ENCODE measurements around the gene ADGRG6. TPM values are rescaled to one million over a fixed set of nuclear protein-coding genes. Genes with fewer than 3 reads are reported as not detected.

The ADGRG6 gene
- total and polyA plus RNA-seq, 9 of the 15 experiments (the other 6 are each of a cell fraction or from before 2014, with no cell fraction given): under 0.01 to 0.11 (median 0.05) TPM; not detected in 5

GRCh38 chr6:142400495-142400894 lies 98.7 kb downstream of the ADGRG6 start (continued):
- no peak for TF ChIP-seq ZNF318 (IDR thresholded peaks at IDR 0.05; ENCODE audit: borderline replicate concordance in 1 of 2, low read depth in 1 of 2)
- TF ChIP-seq EHMT2 (IDR thresholded peaks at IDR 0.05): no peak
- TF ChIP-seq RB1 (IDR thresholded peaks at IDR 0.05; ENCODE audit: low read depth): no peak
- peak; percentile 35 for TF ChIP-seq TBP (optimal IDR thresholded peaks at IDR 0.05; ENCODE audit: low read depth, low read length)
- TF ChIP-seq TRIM24 (IDR thresholded peaks at IDR 0.05): peak; percentile 71 to 72; a peak in 2 of 4 replicates
- peak; percentile 75 for TF ChIP-seq FOSL1 (tag; conservative IDR thresholded peaks at IDR 0.05)
- TF ChIP-seq RCOR1 (IDR thresholded peaks at IDR 0.05; ENCODE audit: borderline replicate concordance in 1 of 2, low read depth in 2 of 2, low read length in 2 of 2): peak in 1 of 2 experiments; percentile 71; a peak in 1 of 4 replicates
- no peak for TF ChIP-seq ZNF277 (CRISPR knock-in tag; IDR thresholded peaks at IDR 0.05; ENCODE audit: borderline replicate concordance)
- peak; percentile 94 to 95 for TF ChIP-seq KDM1A (IDR thresholded peaks at IDR 0.05)
- TF ChIP-seq SMARCC2 (IDR thresholded peaks at IDR 0.05; ENCODE audit: low read depth): peak; percentile 75
- TF ChIP-seq ATF1 (CRISPR knock-in tag; IDR thresholded peaks at IDR 0.05): no peak
- peak; percentile 22; the same call in 1 of the 2 replicates for TF ChIP-seq ATF1 (tag; IDR thresholded peaks at IDR 0.05)
- no peak for TF ChIP-seq HNRNPL (IDR thresholded peaks at IDR 0.05; ENCODE audit: low read depth, low read length)
- TF ChIP-seq ZEB2 (IDR thresholded peaks at IDR 0.05): peak; percentile 52; the same call in 1 of the 2 replicates
- TF ChIP-seq MAFK (IDR thresholded peaks at IDR 0.05; ENCODE audit: low read length): no peak
- TF ChIP-seq KLF16 (IDR thresholded peaks at IDR 0.05): peak; percentile 67; the same call in 1 of the 2 replicates
- peak; percentile 28; the same call in 1 of the 2 replicates for TF ChIP-seq GATA2 (CRISPR knock-in tag; IDR thresholded peaks at IDR 0.05)
- TF ChIP-seq ARID1B (IDR thresholded peaks at IDR 0.05): peak; percentile 93
- TF ChIP-seq MTA2 (IDR thresholded peaks at IDR 0.05; ENCODE audit: low read depth): peak; percentile 87
- TF ChIP-seq SOX6 (IDR thresholded peaks at IDR 0.05): peak; percentile 81
- no peak for TF ChIP-seq NFRKB (IDR thresholded peaks at IDR 0.05; ENCODE audit: low read depth)
- TF ChIP-seq DMBX1 (CRISPR knock-in tag; IDR thresholded peaks at IDR 0.05; ENCODE audit: borderline replicate concordance): no peak
- TF ChIP-seq ZNF253 (CRISPR knock-in tag; conservative IDR thresholded peaks at IDR 0.05): no peak
- TF ChIP-seq HDAC2 (IDR thresholded peaks at IDR 0.05): peak; percentile 84
- peak; percentile 87 for TF ChIP-seq SMARCE1 (IDR thresholded peaks at IDR 0.05)
